ENCODE results near the gene RTL10. TPM values are rescaled to one million over a fixed set of nuclear protein-coding genes. Genes with fewer than 3 reads are reported as not detected.

The RTL10 gene
- total RNA-seq, 1 donor from 2014 or later: 20.3 TPM

DNA sequence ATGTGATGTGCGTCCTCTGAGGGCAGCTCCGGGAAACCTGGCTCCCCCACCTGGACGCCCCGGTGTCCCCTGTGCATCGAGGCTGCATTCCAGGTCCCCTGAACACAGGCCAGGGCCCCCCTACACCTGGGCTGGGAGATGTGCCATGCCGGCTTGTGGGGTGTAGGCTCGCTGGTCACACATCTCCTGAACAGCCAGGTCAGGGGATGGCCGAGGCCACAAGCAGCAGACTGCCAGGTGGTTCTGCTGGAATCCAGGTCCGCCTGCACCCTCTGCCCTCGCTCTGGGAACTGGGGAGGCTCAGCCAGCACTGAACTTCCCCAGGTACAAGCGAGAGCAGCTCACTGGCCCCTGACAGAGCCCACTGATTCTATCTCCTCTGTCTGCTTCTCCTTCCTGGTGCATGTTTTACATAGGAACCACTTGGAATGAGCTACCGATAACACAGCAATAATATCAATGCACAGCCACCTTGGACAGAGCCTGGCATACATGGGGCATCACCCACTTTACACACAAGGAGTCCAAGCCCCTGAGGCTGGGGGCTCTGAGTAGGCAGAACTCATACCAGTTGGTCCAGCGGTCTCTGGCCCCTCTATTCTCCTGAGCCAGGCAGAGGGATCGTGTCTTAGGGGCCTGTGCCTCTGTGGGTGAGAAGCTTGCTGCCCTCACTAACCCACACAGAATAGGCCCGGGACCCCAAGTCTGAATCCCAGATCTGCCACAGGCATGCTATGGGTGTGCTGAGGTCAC is 47.3 kb downstream of the RTL10 start:
- no peaks in the 10 kb centered on the region for H3K9me3 Mint-ChIP-seq (ENCODE audit: unreplicated experiment)
- no peaks in the 10 kb centered on the region for H3K36me3 Mint-ChIP-seq (ENCODE audit: low read depth, unreplicated experiment)
- no peak for TF ChIP-seq CTCF (IDR thresholded peaks at IDR 0.05; ENCODE audit: unreplicated experiment)
- no peak overlapping the region for H3K27ac Mint-ChIP-seq (ENCODE audit: unreplicated experiment)
- H3K4me1 Mint-ChIP-seq (ENCODE audit: unreplicated experiment): peaks cover 3% of the 10 kb centered on the region
- peaks cover 5% of the 10 kb centered on the region for H3K27me3 Mint-ChIP-seq (ENCODE audit: unreplicated experiment)
- no peak for DNase-seq (ENCODE audit: low spot score)
- no peak overlapping the region for H3K4me3 Mint-ChIP-seq (ENCODE audit: unreplicated experiment)

GRCh38 chr22:19806213-19807160 is 48.2 kb downstream of the RTL10 start:
- H3K9me3 Mint-ChIP-seq (ENCODE audit: unreplicated experiment): no peaks in the 10 kb centered on the region
- peaks cover 5% of the 10 kb centered on the region for H3K27me3 Mint-ChIP-seq (ENCODE audit: unreplicated experiment)
- no peak for TF ChIP-seq CTCF (IDR thresholded peaks at IDR 0.05; ENCODE audit: unreplicated experiment)
- no peak overlapping the region for H3K4me3 Mint-ChIP-seq (ENCODE audit: unreplicated experiment)
- H3K36me3 Mint-ChIP-seq (ENCODE audit: low read depth, unreplicated experiment): no peaks in the 10 kb centered on the region
- H3K27ac Mint-ChIP-seq (ENCODE audit: unreplicated experiment): no peak overlapping the region
- peaks cover 3% of the 10 kb centered on the region for H3K4me1 Mint-ChIP-seq (ENCODE audit: unreplicated experiment)
- DNase-seq (ENCODE audit: low spot score): no peak

DNA sequence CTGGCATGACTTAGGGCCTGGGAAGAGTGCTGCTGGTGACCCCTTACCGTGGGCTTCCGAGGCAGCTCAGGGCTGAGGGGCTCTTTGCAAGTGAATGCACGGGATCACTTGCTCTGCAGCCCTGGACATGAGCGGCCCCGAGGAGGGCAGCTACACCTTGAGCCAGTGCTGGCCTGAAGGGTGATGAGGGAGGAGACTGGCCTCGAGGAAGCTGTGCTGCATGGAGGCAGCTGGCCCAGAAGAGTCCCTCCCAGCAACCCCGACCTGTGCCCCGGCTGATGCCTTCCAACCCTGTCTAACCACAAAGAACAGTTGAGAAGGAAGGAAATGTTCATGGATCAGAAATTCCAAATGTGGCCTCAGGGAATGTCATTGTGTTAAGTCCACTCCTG is 48.9 kb downstream of the RTL10 start:
- Mint-ChIP-seq H3K36me3 (ENCODE audit: low read depth, unreplicated experiment) (no peaks in the 10 kb centered on the region), H3K27ac (ENCODE audit: unreplicated experiment) (no peak overlapping the region), H3K4me3 (ENCODE audit: unreplicated experiment) (no peak overlapping the region), H3K9me3 (ENCODE audit: unreplicated experiment) (no peaks in the 10 kb centered on the region), H3K27me3 (ENCODE audit: unreplicated experiment) (peaks cover 5% of the 10 kb centered on the region), H3K4me1 (ENCODE audit: unreplicated experiment) (peaks cover 3% of the 10 kb centered on the region)
- no peak for DNase-seq (ENCODE audit: low spot score)
- TF ChIP-seq CTCF (IDR thresholded peaks at IDR 0.05; ENCODE audit: unreplicated experiment): no peak

Other genes starting within 250 kb of the RTL10 start
- 2.3 TPM for gene SEPTIN5, start 140.4 kb downstream of the RTL10 start, total RNA-seq (ENCODE audit: unreplicated experiment)
- not detected for gene GP1BB, start 131.3 kb downstream of the RTL10 start, total RNA-seq (ENCODE audit: unreplicated experiment)
- gene TBX1, start 94.1 kb downstream of the RTL10 start, total RNA-seq (ENCODE audit: unreplicated experiment): 0.56 TPM
- 3.7 TPM for gene GNB1L, start within 50 bp of the RTL10 start, total RNA-seq (ENCODE audit: unreplicated experiment)
- gene COMT, start 86.9 kb upstream of the RTL10 start, total RNA-seq (ENCODE audit: unreplicated experiment): 49.0 TPM
- gene TXNRD2, start 86.9 kb upstream of the RTL10 start, total RNA-seq (ENCODE audit: unreplicated experiment): 23.0 TPM
- gene ARVCF, start 161.9 kb upstream of the RTL10 start, total RNA-seq (ENCODE audit: unreplicated experiment): 67.3 TPM
- 15.3 TPM for gene TANGO2, start 166.2 kb upstream of the RTL10 start, total RNA-seq (ENCODE audit: unreplicated experiment)
- gene DGCR8, start 225.4 kb upstream of the RTL10 start, total RNA-seq (ENCODE audit: unreplicated experiment): 46.6 TPM

Measured in endothelial cell (in vitro differentiated cells).